HG03175 (cell line): ENCODE data around the gene POTEG.
"Not testable (repeated sequence)": the region's sequence is repeated elsewhere in the genome, so short reads cannot be mapped to it uniquely, and the experiment has no call there.

Experiments
- ATAC-seq: cut with Tn5 transposase; IDR thresholded peaks from one replicate; pipeline ENCODE4 v1.9.1; 2021; ENCODE audit warnings: mild to moderate bottlenecking, moderate library complexity; ENCODE audit not compliant: unreplicated experiment

The POTEG gene

DNA sequence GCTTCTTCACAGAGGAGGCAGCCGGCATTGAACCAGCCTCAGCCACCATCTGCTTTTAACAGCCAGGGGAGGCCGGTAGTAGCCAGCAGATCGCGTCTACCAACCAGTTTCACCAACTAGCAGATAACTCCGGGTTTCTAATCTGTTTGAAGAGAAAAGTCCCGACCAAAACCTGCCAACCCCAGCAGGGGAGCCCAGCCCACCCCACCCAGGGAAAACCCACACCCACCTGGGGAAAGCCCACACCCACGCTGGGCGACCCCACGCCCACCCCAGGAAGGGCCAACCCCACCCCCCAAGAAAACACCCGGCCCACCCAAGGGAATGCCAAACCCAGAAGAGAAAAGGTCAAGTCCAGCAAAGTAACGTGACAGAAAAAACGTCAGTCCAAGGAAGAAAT, at the start of gene POTEG:
POTEG (minus strand) TSS at position 101 of the 400 bp plus-strand sequence; CDS start at position 49, 52 bp downstream.
- not testable (repeated sequence) for ATAC-seq

DNA sequence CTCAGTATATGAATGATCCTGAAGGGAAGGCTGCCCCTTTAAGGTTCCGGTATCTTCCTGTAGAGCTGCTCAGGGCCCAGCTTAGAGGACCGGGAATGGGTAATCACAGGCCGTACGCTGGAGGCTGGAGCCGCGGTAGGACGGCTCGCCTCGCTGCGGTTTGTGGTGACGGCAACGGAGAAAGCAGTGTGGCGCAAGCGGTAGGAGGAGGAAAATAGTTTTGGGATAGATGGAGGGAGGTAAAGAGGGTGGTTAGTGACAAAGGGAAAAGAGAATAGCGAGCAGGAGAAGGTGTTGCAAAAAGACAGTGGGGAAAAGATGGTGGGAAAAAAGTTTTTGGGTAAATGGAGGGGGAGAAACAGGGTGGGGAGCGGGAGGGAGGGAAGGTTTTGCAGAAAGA, 48.0 kb upstream of the POTEG start:
- ATAC-seq, result not testable (repeated sequence)

GRCh38 chr14:19481421-19481820, 47.3 kb upstream of the POTEG start:
- not testable (repeated sequence) for ATAC-seq

DNA sequence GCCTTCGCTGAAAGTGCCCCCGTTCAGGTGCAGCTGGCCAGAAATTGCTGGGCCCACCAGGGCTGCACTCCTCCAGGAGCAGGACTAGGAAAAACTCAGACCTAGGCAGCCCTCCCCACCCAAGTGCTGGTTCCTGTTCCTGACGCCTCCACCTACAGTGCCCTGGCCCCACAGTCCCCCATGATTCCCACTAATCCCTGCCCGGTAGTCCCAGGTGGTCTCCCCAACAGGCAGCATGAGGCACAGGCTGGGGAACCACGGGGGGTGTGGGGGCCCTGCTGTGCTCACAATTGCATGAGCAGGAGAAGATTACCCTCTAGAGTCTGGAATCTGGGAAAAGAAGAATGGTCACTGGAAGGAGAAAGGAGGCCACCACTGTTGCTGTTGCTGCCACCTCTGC, 46.4 kb upstream of the POTEG start:
- ATAC-seq, result not testable (repeated sequence)

GRCh38 chr14:19445761-19446160, 11.6 kb upstream of the POTEG start:
- ATAC-seq, result peak; percentile 38

GRCh38 chr14:19439826-19440225, 5.7 kb upstream of the POTEG start:
- ATAC-seq, result not testable (repeated sequence)

- ATAC-seq, result peak; percentile 76
These were observed 5.1 kb upstream of the POTEG start for GRCh38 chr14:19439219-19439618.

- ATAC-seq, result not testable (repeated sequence)
These were observed 2.9 kb upstream of the POTEG start for GRCh38 chr14:19437126-19437443.

DNA sequence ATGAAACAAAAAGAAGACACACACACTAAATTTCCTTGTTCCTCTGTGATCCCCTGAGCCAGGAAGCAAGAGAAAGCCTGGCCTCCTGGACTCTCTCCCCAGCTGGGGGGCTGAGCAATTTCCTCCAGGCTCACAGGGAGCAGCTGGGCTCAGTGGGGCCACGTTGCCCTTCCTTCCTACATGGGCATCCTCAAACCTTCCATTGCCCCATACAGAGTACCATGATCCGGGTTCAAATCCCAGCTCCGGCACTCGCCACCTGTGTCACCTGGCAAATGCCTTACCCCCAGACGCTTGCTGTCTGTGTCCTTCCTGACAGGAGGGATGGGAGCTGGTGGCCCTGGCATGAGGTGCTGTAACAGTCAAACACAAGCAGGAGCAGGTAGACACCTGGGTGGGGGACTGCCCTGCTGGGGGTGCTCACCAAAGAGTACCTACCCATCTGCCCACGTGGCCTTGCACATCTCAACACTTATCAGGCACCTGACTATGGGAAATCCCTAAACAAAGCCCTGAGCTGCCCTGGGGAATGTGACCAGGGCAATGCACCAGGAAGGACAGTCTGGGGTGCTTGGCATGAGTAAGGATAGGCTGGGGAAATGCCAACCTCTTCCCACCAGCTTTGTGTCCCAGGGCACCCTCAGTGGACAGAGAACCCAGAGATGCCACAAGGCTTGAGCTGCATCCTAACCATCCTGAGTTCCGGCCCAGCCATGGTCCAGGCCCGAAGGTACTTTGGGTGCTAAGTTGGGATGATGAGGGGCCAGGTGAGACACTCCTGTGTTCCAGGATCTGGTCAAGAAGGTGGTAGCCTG, 2.4 kb upstream of the POTEG start:
- not testable (repeated sequence) for ATAC-seq

- ATAC-seq, result not testable (repeated sequence)
These were observed 1.7 kb upstream of the POTEG start for GRCh38 chr14:19435852-19436251.

- ATAC-seq, result not testable (repeated sequence)
These were observed 750 bp upstream of the POTEG start for GRCh38 chr14:19434891-19435290.

- ATAC-seq, result not testable (repeated sequence)
These were observed 376 bp downstream of the POTEG start for GRCh38 chr14:19433765-19434164.

DNA sequence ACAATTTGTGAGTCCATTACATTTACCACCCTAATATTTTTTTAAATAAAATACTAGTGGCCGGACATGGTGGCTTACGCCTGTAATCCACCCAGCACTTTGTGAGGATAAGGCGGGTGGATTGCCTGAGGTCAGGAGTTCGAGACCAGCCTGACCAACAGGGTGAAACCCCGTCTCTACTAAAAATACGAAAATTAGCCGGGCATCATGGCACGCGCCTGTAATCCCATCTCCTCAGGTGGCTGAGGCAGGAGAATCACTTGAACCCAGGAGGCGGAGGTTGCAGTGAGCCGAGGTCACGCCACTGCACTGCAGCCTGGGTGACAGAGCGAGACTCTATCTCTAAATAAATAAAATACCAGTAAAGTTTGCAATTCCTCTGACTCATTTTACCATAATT, 25.6 kb downstream of the POTEG start:
- ATAC-seq, result not testable (repeated sequence)

- ATAC-seq, result not testable (repeated sequence)
These were observed 32.0 kb downstream of the POTEG start for GRCh38 chr14:19402097-19402496.

DNA sequence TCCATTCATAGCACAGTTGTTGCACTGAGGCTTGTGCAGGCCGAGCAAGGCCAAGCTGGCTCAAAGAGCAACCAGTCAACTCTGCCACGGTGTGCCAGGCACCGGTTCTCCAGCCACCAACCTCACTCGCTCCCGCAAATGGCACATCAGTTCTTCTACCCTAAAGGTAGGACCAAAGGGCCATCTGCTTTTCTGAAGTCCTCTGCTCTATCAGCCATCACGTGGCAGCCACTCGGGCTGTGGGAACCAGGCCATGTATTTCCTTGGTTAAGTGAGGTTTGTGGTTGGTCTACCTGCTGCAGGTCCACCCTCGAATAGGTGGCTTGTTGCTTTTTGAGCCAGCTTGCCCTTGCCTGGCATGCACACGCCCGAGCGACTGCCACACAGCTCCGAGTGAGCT, 39.4 kb downstream of the POTEG start:
- not testable (repeated sequence) for ATAC-seq

DNA sequence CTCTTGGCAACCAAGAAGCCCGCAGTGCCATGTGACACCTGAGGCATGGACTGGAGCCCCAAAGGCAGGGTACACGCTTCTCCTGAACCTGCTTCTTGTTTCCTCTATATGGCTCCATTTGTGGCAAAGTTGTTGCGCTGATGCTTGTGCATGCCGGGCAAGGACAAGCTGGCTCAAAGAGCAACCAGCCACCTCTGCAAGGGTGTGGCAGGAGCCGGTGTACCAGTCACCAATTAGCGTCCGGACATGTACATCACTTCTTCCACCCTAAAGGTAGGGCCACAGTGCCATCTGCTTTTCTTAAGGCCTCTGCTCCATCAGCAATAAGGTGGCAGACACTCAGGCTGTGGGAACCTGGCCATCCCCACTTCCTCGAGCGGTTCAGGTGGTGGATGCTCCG, 43.9 kb downstream of the POTEG start:
- ATAC-seq, result not testable (repeated sequence)

- ATAC-seq, result not testable (repeated sequence)
These were observed 45.4 kb downstream of the POTEG start for GRCh38 chr14:19388741-19389140.

DNA sequence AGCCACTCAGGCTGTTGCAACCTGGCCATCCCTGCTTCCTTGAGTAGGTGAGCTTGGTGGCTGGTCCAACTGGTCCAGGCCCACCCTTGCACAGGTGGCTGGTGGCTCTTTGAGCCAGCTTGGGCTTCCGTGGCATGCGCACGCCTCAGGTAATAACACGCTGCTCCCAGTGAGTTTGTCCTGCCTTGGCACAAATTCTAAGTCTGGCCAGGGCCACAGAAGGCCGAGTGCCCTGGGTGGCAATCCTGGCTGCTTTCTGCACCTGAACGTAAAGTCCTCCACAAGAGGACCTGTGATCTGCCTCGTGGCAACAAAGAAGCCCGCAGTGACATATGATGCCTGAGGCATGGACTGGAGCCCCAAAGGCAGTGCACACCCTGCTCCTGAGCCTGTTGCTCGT, 47.1 kb downstream of the POTEG start:
- not testable (repeated sequence) for ATAC-seq

DNA sequence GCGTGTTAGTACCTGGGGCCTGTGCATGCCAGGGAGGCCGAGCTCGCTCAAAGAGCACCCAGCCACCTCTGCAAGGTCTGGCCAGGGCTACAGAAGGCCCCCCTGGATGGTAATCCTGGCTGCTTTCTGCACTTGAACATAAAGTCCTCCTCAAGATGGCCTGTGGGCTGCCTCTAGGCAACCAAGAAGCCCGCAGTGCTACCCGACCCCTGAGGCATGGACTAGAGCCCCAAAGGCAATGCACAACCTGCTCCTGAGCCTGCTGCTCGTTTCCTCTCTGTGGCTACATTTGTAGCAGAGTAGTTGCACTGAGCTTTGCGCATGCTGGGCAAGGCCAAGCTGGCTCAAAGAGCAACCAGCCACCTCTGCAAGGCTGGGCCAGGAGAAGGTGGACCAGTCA, 47.8 kb downstream of the POTEG start:
- ATAC-seq, result not testable (repeated sequence)

GRCh38 chr14:19384088-19384781, 49.9 kb downstream of the POTEG start:
- not testable (repeated sequence) for ATAC-seq

DNA sequence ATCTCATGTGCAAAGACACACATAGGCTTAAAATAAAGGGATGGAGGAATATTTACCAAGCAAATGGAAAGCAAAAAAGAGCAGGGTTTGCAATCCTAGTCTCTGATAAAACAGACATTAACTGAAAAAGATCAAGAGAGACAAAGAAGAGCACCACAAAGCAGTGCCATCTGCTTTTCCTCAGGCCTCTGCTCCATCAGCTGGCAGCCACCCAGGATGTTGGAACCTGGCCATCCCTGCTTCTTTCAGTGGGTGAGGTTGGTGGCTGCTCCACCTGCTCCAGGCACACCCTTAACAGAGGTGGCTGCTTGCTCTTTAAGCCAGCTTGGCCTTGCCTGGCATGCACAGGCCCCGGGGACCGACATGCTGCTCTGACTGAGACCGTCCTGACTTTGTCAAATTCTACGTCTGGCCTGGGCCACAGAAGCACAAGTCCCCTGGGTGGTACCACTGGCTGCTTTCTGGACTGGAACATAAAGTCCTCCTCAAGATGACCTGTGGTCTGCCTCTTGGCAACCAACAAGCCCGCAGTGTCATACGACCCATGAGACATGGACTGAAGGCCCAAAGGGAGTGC, 51.0 kb downstream of the POTEG start:
- not testable (repeated sequence) for ATAC-seq

GRCh38 chr14:19380137-19380536, 54.0 kb downstream of the POTEG start:
- not testable (repeated sequence) for ATAC-seq
